ENCODE data around the gene RGS8.

The RGS8 gene

GRCh38 chr1:182644886-182645285 lies 39.5 kb downstream of the RGS8 start:
- no peak overlapping the region for H3K4me3 ChIP-seq (replicated peaks in 1 of 2; ENCODE audit: low read depth in 2 of 2, low read length in 2 of 2)
- no peak for DNase-seq (ENCODE audit: low read depth in 2 of 2)
- no peak for TF ChIP-seq CTCF (IDR thresholded peaks at IDR 0.05; ENCODE audit: low read depth, low read length)

DNA sequence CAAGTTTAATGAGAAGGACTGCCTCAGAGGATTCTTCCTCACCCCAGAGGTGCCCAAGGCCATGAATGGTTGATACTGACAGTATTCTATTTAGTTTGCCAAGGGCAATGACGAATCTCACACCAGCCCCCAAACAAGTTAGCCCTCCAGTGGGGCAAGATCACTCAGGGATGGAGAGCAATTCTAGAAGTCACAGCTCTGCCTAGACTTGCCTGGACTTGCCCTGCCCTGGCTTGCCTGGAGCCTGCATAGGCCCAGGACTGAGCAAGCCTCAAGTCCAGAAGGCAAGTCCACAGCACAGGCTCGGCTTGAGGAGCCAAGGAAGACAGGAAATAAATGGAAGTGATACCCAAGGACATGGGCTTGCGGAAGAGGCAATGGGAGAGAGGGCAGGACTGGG lies 40.7 kb downstream of the RGS8 start:
- DNase-seq (ENCODE audit: low read depth in 2 of 2) = no peak
- TF ChIP-seq CTCF (IDR thresholded peaks at IDR 0.05; ENCODE audit: low read depth, low read length) = no peak

DNA sequence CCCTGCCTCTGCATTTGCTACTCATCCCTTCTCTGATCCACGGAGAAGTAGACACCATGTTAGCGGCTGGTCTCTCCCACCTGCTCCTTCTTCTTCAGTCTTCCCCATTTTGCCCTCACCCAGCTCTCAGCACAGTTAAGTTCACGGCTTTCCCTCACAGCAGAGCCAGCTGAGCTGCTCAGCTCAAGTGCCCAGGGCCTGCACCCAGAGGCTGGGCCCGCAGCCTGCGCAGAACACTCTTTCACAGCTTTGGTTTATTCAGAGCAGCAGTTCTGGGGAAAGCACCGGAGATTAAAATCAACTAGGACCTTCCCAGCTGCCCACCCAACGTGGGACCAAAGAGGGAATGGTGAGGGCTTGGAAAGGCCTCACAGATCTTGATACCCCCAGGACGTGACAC lies 41.9 kb downstream of the RGS8 start:
- TF ChIP-seq CTCF (IDR thresholded peaks at IDR 0.05; ENCODE audit: low read depth, low read length) = no peak
- no peak overlapping the region for H3K4me3 ChIP-seq (replicated peaks in 1 of 2; ENCODE audit: low read depth in 2 of 2, low read length in 2 of 2)
- DNase-seq (ENCODE audit: low read depth in 2 of 2) = no peak

More for the DNA sequence above, 40.7 kb downstream of the RGS8 start:
- H3K4me3 ChIP-seq (replicated peaks in 1 of 2; ENCODE audit: low read depth in 2 of 2, low read length in 2 of 2) = no peak overlapping the region

GRCh38 chr1:182641561-182641960 lies 42.8 kb downstream of the RGS8 start:
- no peak for DNase-seq (ENCODE audit: low read depth in 2 of 2)
- TF ChIP-seq CTCF (IDR thresholded peaks at IDR 0.05; ENCODE audit: low read depth, low read length) = no peak

GRCh38 chr1:182639330-182639729 lies 45.1 kb downstream of the RGS8 start:
- no peak for TF ChIP-seq CTCF (IDR thresholded peaks at IDR 0.05; ENCODE audit: low read depth, low read length)
- H3K4me3 ChIP-seq (replicated peaks in 1 of 2; ENCODE audit: low read depth in 2 of 2, low read length in 2 of 2) = no peak overlapping the region
- DNase-seq (ENCODE audit: low read depth in 2 of 2) = no peak

More at GRCh38 chr1:182641561-182641960, 42.8 kb downstream of the RGS8 start:
- no peak overlapping the region for H3K4me3 ChIP-seq (replicated peaks in 1 of 2; ENCODE audit: low read depth in 2 of 2, low read length in 2 of 2)

DNA sequence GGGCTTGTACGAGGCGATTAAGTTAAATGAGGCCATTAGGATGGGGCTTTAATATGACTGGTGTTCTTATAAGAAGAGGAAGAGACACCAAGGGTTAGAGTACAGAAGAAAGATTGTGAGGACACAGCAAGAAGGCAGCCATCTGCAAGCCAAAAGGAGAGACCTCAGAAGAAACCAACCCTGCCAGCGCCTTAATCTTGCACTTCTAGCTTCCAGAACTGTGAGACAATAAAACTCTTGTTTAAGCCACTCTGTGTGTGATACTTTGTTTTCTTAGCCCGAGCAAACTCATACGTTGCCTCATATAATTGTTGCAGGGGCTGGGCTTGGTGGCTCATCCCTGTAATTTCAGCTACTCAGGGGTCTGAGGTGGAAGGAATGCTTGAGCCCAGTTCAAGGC lies 46.6 kb downstream of the RGS8 start:
- DNase-seq (ENCODE audit: low read depth in 2 of 2) = no peak
- no peak overlapping the region for H3K4me3 ChIP-seq (replicated peaks in 1 of 2; ENCODE audit: low read depth in 2 of 2, low read length in 2 of 2)
- no peak for TF ChIP-seq CTCF (IDR thresholded peaks at IDR 0.05; ENCODE audit: low read depth, low read length)

- no peak overlapping the region for H3K4me3 ChIP-seq (replicated peaks in 1 of 2; ENCODE audit: low read depth in 2 of 2, low read length in 2 of 2)
- DNase-seq (ENCODE audit: low read depth in 2 of 2) = no peak
- TF ChIP-seq CTCF (IDR thresholded peaks at IDR 0.05; ENCODE audit: low read depth, low read length) = no peak
Observed at GRCh38 chr1:182635871-182636270, 48.5 kb downstream of the RGS8 start.
